ENCODE results near the gene TRMT2A. TPM values are rescaled to one million over a fixed set of nuclear protein-coding genes. Genes with fewer than 3 reads are reported as not detected.

Gene TRMT2A
- total RNA-seq, 2 experiments from 2014 or later = 79.3 to 84.2 TPM

- H3K4me3 Mint-ChIP-seq = no peak overlapping the region
- Histone ChIP-seq H3K4me3 (ENCODE audit: low read length) (no peak overlapping the region), H3K4me1 (ENCODE audit: insufficient read depth, low read length) (no peaks in the 10 kb centered on the region), H3K27ac (ENCODE audit: low read depth in 1 of 2, low read length in 2 of 2) (no peak overlapping the region), H3K36me3 (ENCODE audit: insufficient read depth, low read length) (peaks cover 42% of the 10 kb centered on the region), H3K9me3 (ENCODE audit: control insufficient read depth in 1 of 2, insufficient read depth in 1 of 2, low read length in 2 of 2) (no peaks in the 10 kb centered on the region), H3K27me3 (ENCODE audit: control insufficient read depth in 1 of 2, insufficient read depth in 2 of 2, low read length in 2 of 2) (no peaks in the 10 kb centered on the region)
- H3K27ac Mint-ChIP-seq = no peak overlapping the region
- ChIA-PET POLR2A (no interaction called here), CTCF (no interaction called here)
- no peaks in the 10 kb centered on the region for H3K4me1 Mint-ChIP-seq (ENCODE audit: low read depth)
- intact Hi-C loops (cut with DNase I, micrococcal nuclease) = no loop called here
- no peaks in the 10 kb centered on the region for H3K9me3 Mint-ChIP-seq
- H3K27me3 Mint-ChIP-seq = no peaks in the 10 kb centered on the region
- no peak for TF ChIP-seq CTCF (IDR thresholded peaks at IDR 0.05)
- peaks cover 50% of the 10 kb centered on the region for H3K36me3 Mint-ChIP-seq (ENCODE audit: low read depth)
- DNase-seq = no peak
- no peak for ATAC-seq (ENCODE audit: poor library complexity)
These were observed 54.8 kb downstream of the TRMT2A start for GRCh38 chr22:20062043-20062765.

Small RNA genes lying within 50 kb of the gene (microRNA-seq; reads per million reads assigned to microRNA genes)
- gene MIR6816 (ENCODE audit: borderline microRNAs expressed, borderline replicate concordance) = not detected

Other genes with a start within 250 kb of the TRMT2A start
- gene COMT, start 175.5 kb downstream of the TRMT2A start, total RNA-seq = 10 to 100 TPM; 11.3 to 11.4 TPM
- 10 to 100 TPM; 18.6 to 19.5 TPM for gene TXNRD2, start 175.4 kb downstream of the TRMT2A start, total RNA-seq
- 1 to 10 TPM; 2.2 to 2.5 TPM for gene ARVCF, start 100.4 kb downstream of the TRMT2A start, total RNA-seq
- gene TANGO2, start 96.1 kb downstream of the TRMT2A start, total RNA-seq = 10 to 100 TPM; 10.3 to 10.5 TPM
- gene DGCR8, start 37.0 kb downstream of the TRMT2A start, total RNA-seq = 10 to 100 TPM; 17.8 to 18.5 TPM
- 10 to 100 TPM; 68.1 to 72.1 TPM for gene RANBP1, start 1.1 kb downstream of the TRMT2A start, total RNA-seq
- gene ZDHHC8, start 14.6 kb upstream of the TRMT2A start, total RNA-seq = 10 to 100 TPM; 44.9 to 49.3 TPM
- gene CCDC188, start 33.8 kb upstream of the TRMT2A start, total RNA-seq = not detected
- under 1 TPM; 0.36 to 0.50 TPM for gene RTN4R, start 151.1 kb upstream of the TRMT2A start, total RNA-seq
- 10 to 100 TPM; 29.1 to 31.2 TPM for gene DGCR6L, start 202.8 kb upstream of the TRMT2A start, total RNA-seq

All from CD4-positive, alpha-beta T cell (primary cell).